HFF-Myc (cell line): ENCODE measurements around the gene SCYGR8.

Source experiments
- DNase-seq: peaks from one replicate; pipeline ENCODE4 v3.0.0-alpha.2; 2011; ENCODE audit warnings: low read depth; ENCODE audit errors: extremely low read depth
- H3K4me3 ChIP-seq: replicated peaks from 2 replicates; pipeline ENCODE4 v1.5.1; 2011; ENCODE audit warnings: low read depth, mild to moderate bottlenecking, control low read depth, low read length
- TF ChIP-seq, protein P1 (sequence below): IDR thresholded peaks from 2 replicates; pipeline ENCODE4 v1.5.1; 2012; ENCODE audit warnings: mild to moderate bottlenecking, low read depth, low read length, control low read depth; ENCODE audit errors: missing control alignments

Gene SCYGR8

DNA sequence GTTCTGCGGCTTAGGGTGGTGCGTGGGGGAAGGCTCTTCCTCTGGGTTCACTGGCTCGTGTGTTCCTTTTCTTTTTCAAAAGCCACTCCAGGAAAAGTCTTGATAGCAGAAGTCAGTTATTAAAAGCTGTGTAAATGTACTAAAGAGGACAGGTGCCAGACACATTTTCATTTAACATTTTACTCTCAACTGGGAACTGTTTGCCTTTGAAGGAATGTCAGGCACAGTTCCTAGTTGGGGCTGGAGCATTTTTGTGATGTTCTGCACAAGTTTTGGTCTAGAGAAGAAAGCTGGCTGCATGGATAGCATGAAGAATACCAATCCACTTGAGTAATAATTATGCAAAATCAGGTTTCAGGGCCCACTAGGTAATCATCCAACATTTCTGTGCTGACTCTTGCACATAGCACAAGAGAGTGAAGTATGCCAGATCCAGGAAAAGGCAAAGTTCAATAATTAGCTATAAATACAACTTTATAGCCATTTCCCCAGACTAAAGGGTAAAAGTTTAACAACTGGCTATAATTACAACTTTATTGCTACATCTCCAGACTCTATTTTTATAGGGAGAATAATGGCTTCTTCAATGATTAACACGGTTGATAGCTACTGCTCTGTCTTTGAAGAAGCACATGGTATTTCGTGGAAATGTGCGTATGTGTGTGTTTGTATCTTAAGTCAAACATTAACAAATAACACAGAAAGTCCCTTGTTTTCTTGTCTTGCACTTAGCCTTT lies 16.2 kb downstream of the SCYGR8 start:
- TF ChIP-seq, protein P1, sequence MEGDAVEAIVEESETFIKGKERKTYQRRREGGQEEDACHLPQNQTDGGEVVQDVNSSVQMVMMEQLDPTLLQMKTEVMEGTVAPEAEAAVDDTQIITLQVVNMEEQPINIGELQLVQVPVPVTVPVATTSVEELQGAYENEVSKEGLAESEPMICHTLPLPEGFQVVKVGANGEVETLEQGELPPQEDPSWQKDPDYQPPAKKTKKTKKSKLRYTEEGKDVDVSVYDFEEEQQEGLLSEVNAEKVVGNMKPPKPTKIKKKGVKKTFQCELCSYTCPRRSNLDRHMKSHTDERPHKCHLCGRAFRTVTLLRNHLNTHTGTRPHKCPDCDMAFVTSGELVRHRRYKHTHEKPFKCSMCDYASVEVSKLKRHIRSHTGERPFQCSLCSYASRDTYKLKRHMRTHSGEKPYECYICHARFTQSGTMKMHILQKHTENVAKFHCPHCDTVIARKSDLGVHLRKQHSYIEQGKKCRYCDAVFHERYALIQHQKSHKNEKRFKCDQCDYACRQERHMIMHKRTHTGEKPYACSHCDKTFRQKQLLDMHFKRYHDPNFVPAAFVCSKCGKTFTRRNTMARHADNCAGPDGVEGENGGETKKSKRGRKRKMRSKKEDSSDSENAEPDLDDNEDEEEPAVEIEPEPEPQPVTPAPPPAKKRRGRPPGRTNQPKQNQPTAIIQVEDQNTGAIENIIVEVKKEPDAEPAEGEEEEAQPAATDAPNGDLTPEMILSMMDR = no peak
- no peak for DNase-seq
- no peak overlapping the region for H3K4me3 ChIP-seq

GRCh38 chr2:227765788-227766372 lies 20.2 kb downstream of the SCYGR8 start:
- DNase-seq = no peak
- H3K4me3 ChIP-seq = no peak overlapping the region
- TF ChIP-seq, protein P1 = no peak

GRCh38 chr2:227766373-227766883 lies 20.7 kb downstream of the SCYGR8 start:
- peak; percentile 44 for DNase-seq
- H3K4me3 ChIP-seq = no peak overlapping the region

DNA sequence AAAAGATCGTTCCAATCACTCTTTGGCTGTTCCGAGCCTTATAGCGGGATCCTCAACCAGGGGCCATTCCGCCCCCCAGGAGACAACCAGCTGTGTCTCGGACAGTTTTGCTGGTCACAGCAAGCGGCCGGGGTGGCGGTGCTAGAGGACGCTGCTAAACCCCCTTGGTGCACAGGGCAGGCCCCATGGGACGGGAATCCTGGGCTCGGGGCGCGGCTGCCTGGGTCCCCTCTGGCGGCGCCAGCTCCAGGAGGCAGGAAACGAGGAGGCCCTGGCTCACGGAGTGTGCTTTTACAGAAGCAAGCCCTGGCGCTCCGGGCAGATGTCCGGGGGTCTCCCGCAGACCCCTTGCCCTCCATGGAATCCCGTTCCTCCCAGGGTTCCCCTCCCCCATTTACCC lies 22.1 kb downstream of the SCYGR8 start:
- no peak for DNase-seq
- TF ChIP-seq, protein P1 = no peak
- H3K4me3 ChIP-seq = no peak overlapping the region

More at GRCh38 chr2:227766373-227766883, 20.7 kb downstream of the SCYGR8 start:
- TF ChIP-seq, protein P1 = peak; percentile 83

DNA sequence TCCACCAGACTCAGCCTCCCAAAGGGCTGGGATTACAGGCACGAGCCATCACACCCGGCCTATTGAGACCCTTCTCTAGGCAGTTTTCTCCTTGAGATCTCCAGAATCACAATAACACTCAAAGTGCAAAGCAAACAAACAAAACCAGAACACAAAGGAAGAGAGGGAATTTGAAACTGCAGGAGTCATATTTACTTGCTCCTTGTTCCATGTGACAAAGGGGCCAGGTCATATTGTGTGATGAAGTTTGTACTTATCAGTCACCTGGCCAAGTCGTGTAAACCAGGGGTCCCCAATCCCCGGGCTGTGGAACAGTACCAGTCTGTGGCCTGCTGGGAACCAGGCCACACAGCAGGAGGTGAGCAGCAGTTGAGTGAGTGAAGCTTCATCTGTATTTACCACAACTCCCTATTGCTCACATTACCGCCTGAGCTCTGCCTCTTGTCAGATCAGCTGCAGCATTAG lies 26.5 kb downstream of the SCYGR8 start:
- DNase-seq = no peak
- TF ChIP-seq, protein P1 = no peak
- no peak overlapping the region for H3K4me3 ChIP-seq

DNA sequence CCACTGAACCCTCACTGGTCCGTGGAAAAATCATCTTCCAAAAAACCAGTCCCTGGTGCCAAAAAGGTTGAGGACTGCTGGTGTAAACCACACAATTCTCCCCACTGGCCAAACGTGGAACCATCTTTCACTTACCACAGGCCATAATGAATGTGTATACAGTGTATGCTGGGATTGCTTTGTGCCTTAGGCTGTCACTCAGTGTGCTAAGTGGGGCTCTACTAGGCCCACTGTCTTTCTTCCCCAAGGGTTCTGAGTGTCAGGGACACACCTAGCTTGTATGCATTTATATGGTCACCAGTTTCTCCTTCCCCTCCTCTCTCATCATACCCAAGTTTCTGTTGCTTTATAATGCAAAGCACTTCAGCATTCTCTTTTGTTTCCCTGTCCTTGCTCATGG lies 27.2 kb downstream of the SCYGR8 start:
- no peak for DNase-seq
- H3K4me3 ChIP-seq = no peak overlapping the region
- TF ChIP-seq, protein P1 = no peak
